HEK293T (cell line): ENCODE results near the gene CALN1.

Source experiments
- ARNT ChIP-seq: fragments of 450-650 bp; IDR thresholded peaks from 2 replicates; pipeline ENCODE4 v1.6.1; 2017; ENCODE audit warnings: mild to moderate bottlenecking
- BHLHE40 ChIP-seq: fragments of 450-650 bp; IDR thresholded peaks from 2 replicates; pipeline ENCODE4 v1.6.1; 2016; ENCODE audit warnings: mild to moderate bottlenecking, moderate library complexity, borderline replicate concordance
- CTBP1 ChIP-seq: fragments of 450-650 bp; IDR thresholded peaks from 2 replicates; pipeline ENCODE4 v1.6.1; 2016; ENCODE audit warnings: borderline replicate concordance
- ELF4 ChIP-seq: fragments of 450-650 bp; IDR thresholded peaks from 2 replicates; pipeline ENCODE4 v1.6.1; 2017; ENCODE audit warnings: antibody characterized with exemption
- FOXA1 ChIP-seq: fragments of 450-650 bp; IDR thresholded peaks from 2 replicates; pipeline ENCODE4 v1.6.1; 2016; ENCODE audit warnings: mild to moderate bottlenecking
- FOXK2 ChIP-seq: fragments of 450-650 bp; IDR thresholded peaks from 2 replicates; pipeline ENCODE4 v1.6.1; 2016; ENCODE audit warnings: mild to moderate bottlenecking
- FOXM1 ChIP-seq: fragments of 450-650 bp; IDR thresholded peaks from 2 replicates; pipeline ENCODE4 v1.6.1; 2017; ENCODE audit warnings: mild to moderate bottlenecking, borderline replicate concordance
- L3MBTL2 ChIP-seq: fragments of 450-650 bp; conservative IDR thresholded peaks from 2 replicates; pipeline ENCODE4 v1.6.1; 2016; ENCODE audit warnings: mild to moderate bottlenecking
- NFRKB ChIP-seq: fragments of 450-650 bp; IDR thresholded peaks from 2 replicates; pipeline ENCODE4 v1.6.1; 2016; ENCODE audit warnings: mild to moderate bottlenecking, moderate library complexity
- SP1 ChIP-seq: fragments of 450-650 bp; IDR thresholded peaks from 2 replicates; pipeline ENCODE4 v1.6.1; 2017
- SUZ12 ChIP-seq: fragments of 450-650 bp; IDR thresholded peaks from 2 replicates; pipeline ENCODE4 v1.6.1; 2016; ENCODE audit warnings: mild to moderate bottlenecking
- TARDBP ChIP-seq: fragments of 450-650 bp; IDR thresholded peaks from 2 replicates; pipeline ENCODE4 v1.6.1; 2016
- ZNF384 ChIP-seq: fragments of 450-650 bp; IDR thresholded peaks from 2 replicates; pipeline ENCODE4 v1.6.1; 2016
- TF ChIP-seq, protein P1 (sequence below): fragments of 450-650 bp; IDR thresholded peaks from 2 replicates; pipeline ENCODE4 v1.6.1; 2016

- no peak for TF ChIP-seq SP1
- TF ChIP-seq TARDBP, result no peak
- TF ChIP-seq BHLHE40, result no peak
- TF ChIP-seq ELF4, result no peak
- TF ChIP-seq ZNF384, result no peak
- TF ChIP-seq ARNT, result no peak
- no peak for TF ChIP-seq SUZ12
- no peak for TF ChIP-seq FOXM1
- no peak for TF ChIP-seq FOXA1
- no peak for TF ChIP-seq CTBP1
- TF ChIP-seq FOXK2, result no peak
- no peak for TF ChIP-seq L3MBTL2
- TF ChIP-seq, protein P1, sequence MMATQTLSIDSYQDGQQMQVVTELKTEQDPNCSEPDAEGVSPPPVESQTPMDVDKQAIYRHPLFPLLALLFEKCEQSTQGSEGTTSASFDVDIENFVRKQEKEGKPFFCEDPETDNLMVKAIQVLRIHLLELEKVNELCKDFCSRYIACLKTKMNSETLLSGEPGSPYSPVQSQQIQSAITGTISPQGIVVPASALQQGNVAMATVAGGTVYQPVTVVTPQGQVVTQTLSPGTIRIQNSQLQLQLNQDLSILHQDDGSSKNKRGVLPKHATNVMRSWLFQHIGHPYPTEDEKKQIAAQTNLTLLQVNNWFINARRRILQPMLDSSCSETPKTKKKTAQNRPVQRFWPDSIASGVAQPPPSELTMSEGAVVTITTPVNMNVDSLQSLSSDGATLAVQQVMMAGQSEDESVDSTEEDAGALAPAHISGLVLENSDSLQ, result no peak
- TF ChIP-seq NFRKB, result no peak
Measured at GRCh38 chr7:72415586-72415985, 3.4 kb upstream of the CALN1 start.
